HFF-Myc (cell line): ENCODE results near the gene PRICKLE1.

Experiments
- DNase-seq: peaks from one replicate; pipeline ENCODE4 v3.0.0-alpha.2; 2011; ENCODE audit warnings: low read depth; ENCODE audit errors: extremely low read depth
- H3K4me3 ChIP-seq: replicated peaks from 2 replicates; pipeline ENCODE4 v1.5.1; 2011; ENCODE audit warnings: low read depth, mild to moderate bottlenecking, control low read depth, low read length
- CTCF ChIP-seq: IDR thresholded peaks from 2 replicates; pipeline ENCODE4 v1.5.1; 2012; ENCODE audit warnings: mild to moderate bottlenecking, low read depth, low read length, control low read depth; ENCODE audit errors: missing control alignments

Gene PRICKLE1

GRCh38 chr12:42589465-42590329 is at the start of gene PRICKLE1:
PRICKLE1 (minus strand) TSS chr12:42589746; CDS start chr12:42472516, 117,230 bp downstream.
- no peak for TF ChIP-seq CTCF
- DNase-seq: no peak
- peak within 1 kb of the TSS; percentile 71 for H3K4me3 ChIP-seq

- no peak for TF ChIP-seq CTCF
- DNase-seq: no peak
Observed at GRCh38 chr12:42638697-42639096, 49.2 kb upstream of the PRICKLE1 start.

GRCh38 chr12:42638011-42638410 is 48.5 kb upstream of the PRICKLE1 start:
- no peak for TF ChIP-seq CTCF

More at GRCh38 chr12:42638697-42639096, 49.2 kb upstream of the PRICKLE1 start:
- no peak overlapping the region for H3K4me3 ChIP-seq

GRCh38 chr12:42636993-42637392 is 47.4 kb upstream of the PRICKLE1 start:
- DNase-seq: no peak
- H3K4me3 ChIP-seq: no peak overlapping the region

More at GRCh38 chr12:42638011-42638410, 48.5 kb upstream of the PRICKLE1 start:
- DNase-seq: no peak
- H3K4me3 ChIP-seq: no peak overlapping the region

GRCh38 chr12:42633594-42633993 is 44.0 kb upstream of the PRICKLE1 start:
- no peak for TF ChIP-seq CTCF
- no peak overlapping the region for H3K4me3 ChIP-seq
- no peak for DNase-seq

More at GRCh38 chr12:42636993-42637392, 47.4 kb upstream of the PRICKLE1 start:
- no peak for TF ChIP-seq CTCF

GRCh38 chr12:42631513-42631912 is 42.0 kb upstream of the PRICKLE1 start:
- no peak for DNase-seq
- H3K4me3 ChIP-seq: no peak overlapping the region
- no peak for TF ChIP-seq CTCF
